ENCODE data around the gene SLC46A1. TPM values are rescaled to one million over a fixed set of nuclear protein-coding genes. Genes with fewer than 3 reads are reported as not detected.

The SLC46A1 gene
- total RNA-seq, 1 experiment from 2014 or later: 2.5 TPM

- DNase-seq (ENCODE audit: low read depth in 1 of 2, low spot score in 2 of 2): no peak
- Histone ChIP-seq H3K27ac (no peak overlapping the region), H3K36me3 (peaks cover 6% of the 10 kb centered on the region; the same call in 1 of the 2 replicates), H3K4me3 (no peak overlapping the region), H3K9me3 (replicated peaks) (no peaks in the 10 kb centered on the region), H3K4me1 (replicated peaks) (peaks cover 24% of the 10 kb centered on the region), H3K27me3 (replicated peaks) (no peaks in the 10 kb centered on the region)
Observed at GRCh38 chr17:28368306-28368831, 37.6 kb downstream of the SLC46A1 start.

- H3K27me3 ChIP-seq (replicated peaks): no peaks in the 10 kb centered on the region
- H3K4me3 ChIP-seq: no peak overlapping the region
- no peaks in the 10 kb centered on the region for H3K9me3 ChIP-seq (replicated peaks)
- peaks cover 18% of the 10 kb centered on the region for H3K4me1 ChIP-seq (replicated peaks)
- peaks cover 6% of the 10 kb centered on the region for H3K36me3 ChIP-seq
- no peak overlapping the region for H3K27ac ChIP-seq
- DNase-seq (ENCODE audit: low read depth in 1 of 2, low spot score in 2 of 2): no peak
Observed at GRCh38 chr17:28367641-28368305, 38.2 kb downstream of the SLC46A1 start.

- no peaks in the 10 kb centered on the region for H3K9me3 ChIP-seq (replicated peaks)
- H3K4me3 ChIP-seq: no peak overlapping the region
- DNase-seq (ENCODE audit: low read depth in 1 of 2, low spot score in 2 of 2): no peak
- H3K27ac ChIP-seq: no peak overlapping the region
- H3K4me1 ChIP-seq (replicated peaks): peaks cover 6% of the 10 kb centered on the region
- peaks cover 6% of the 10 kb centered on the region for H3K36me3 ChIP-seq
- H3K27me3 ChIP-seq (replicated peaks): no peaks in the 10 kb centered on the region
Observed at GRCh38 chr17:28366605-28367004, 39.4 kb downstream of the SLC46A1 start.

- no peak overlapping the region for H3K4me3 ChIP-seq
- H3K27me3 ChIP-seq (replicated peaks): no peaks in the 10 kb centered on the region
- no peak for DNase-seq (ENCODE audit: low read depth in 1 of 2, low spot score in 2 of 2)
- no peak overlapping the region for H3K27ac ChIP-seq
- H3K9me3 ChIP-seq (replicated peaks): no peaks in the 10 kb centered on the region
- H3K36me3 ChIP-seq: peaks cover 17% of the 10 kb centered on the region
- H3K4me1 ChIP-seq (replicated peaks): no peaks in the 10 kb centered on the region
Observed at GRCh38 chr17:28365487-28365886, 40.5 kb downstream of the SLC46A1 start.

GRCh38 chr17:28364665-28365363 lies 41.2 kb downstream of the SLC46A1 start, which contains the start of gene SEBOX:
Gene SEBOX, minus strand, starts transcription at chr17:28365199. Its CDS starts 48 bp downstream, at chr17:28365151.
- Histone ChIP-seq H3K9me3 (replicated peaks) (no peaks in the 10 kb centered on the region), H3K27ac (no peak within 1 kb of the TSS)

GRCh38 chr17:28363776-28364650 lies 42.0 kb downstream of the SLC46A1 start:
- no peak for DNase-seq (ENCODE audit: low read depth in 1 of 2, low spot score in 2 of 2)
- H3K4me3 ChIP-seq: no peak overlapping the region
- no peaks in the 10 kb centered on the region for H3K4me1 ChIP-seq (replicated peaks)
- H3K36me3 ChIP-seq: peaks cover 32% of the 10 kb centered on the region
- H3K27me3 ChIP-seq (replicated peaks): no peaks in the 10 kb centered on the region
- no peak overlapping the region for H3K27ac ChIP-seq
- no peaks in the 10 kb centered on the region for H3K9me3 ChIP-seq (replicated peaks)

More at GRCh38 chr17:28364665-28365363, 41.2 kb downstream of the SLC46A1 start, which contains the start of gene SEBOX:
- DNase-seq (ENCODE audit: low read depth in 1 of 2, low spot score in 2 of 2): no peak
- Histone ChIP-seq H3K4me3 (no peak within 1 kb of the TSS), H3K36me3 (peaks cover 24% of the 10 kb centered on the region), H3K4me1 (replicated peaks) (no peaks in the 10 kb centered on the region), H3K27me3 (replicated peaks) (no peaks in the 10 kb centered on the region)

GRCh38 chr17:28363186-28363585 lies 42.8 kb downstream of the SLC46A1 start:
- H3K4me3 ChIP-seq: no peak overlapping the region
- no peaks in the 10 kb centered on the region for H3K9me3 ChIP-seq (replicated peaks)
- H3K4me1 ChIP-seq (replicated peaks): peaks cover 3% of the 10 kb centered on the region; the same call in 1 of the 2 replicates
- no peak overlapping the region for H3K27ac ChIP-seq
- H3K27me3 ChIP-seq (replicated peaks): no peaks in the 10 kb centered on the region
- H3K36me3 ChIP-seq: peaks cover 34% of the 10 kb centered on the region
- no peak for DNase-seq (ENCODE audit: low read depth in 1 of 2, low spot score in 2 of 2)

GRCh38 chr17:28357901-28358197 lies 48.2 kb downstream of the SLC46A1 start:
- Histone ChIP-seq H3K27me3 (replicated peaks) (no peaks in the 10 kb centered on the region), H3K36me3 (peaks cover 74% of the 10 kb centered on the region), H3K4me1 (replicated peaks) (peaks cover 13% of the 10 kb centered on the region), H3K4me3 (peak overlapping the region; percentile 95), H3K27ac (peak overlapping the region; percentile 73), H3K9me3 (replicated peaks) (no peaks in the 10 kb centered on the region)
- no peak for DNase-seq (ENCODE audit: low read depth in 1 of 2, low spot score in 2 of 2)

- peaks cover 80% of the 10 kb centered on the region for H3K36me3 ChIP-seq
- DNase-seq (ENCODE audit: low read depth in 1 of 2, low spot score in 2 of 2): peak; percentile 86 to 95
Observed at GRCh38 chr17:28357061-28357900, 48.7 kb downstream of the SLC46A1 start, which contains the start of gene POLDIP2. Gene POLDIP2, minus strand, starts transcription at chr17:28357527. Its CDS starts 79 bp downstream, at chr17:28357448.

GRCh38 chr17:28350271-28350670 lies 55.7 kb downstream of the SLC46A1 start:
- Histone ChIP-seq H3K27me3 (replicated peaks) (no peaks in the 10 kb centered on the region), H3K36me3 (peaks cover 93% of the 10 kb centered on the region), H3K4me3 (no peak overlapping the region), H3K9me3 (replicated peaks) (no peaks in the 10 kb centered on the region), H3K4me1 (replicated peaks) (peaks cover 15% of the 10 kb centered on the region), H3K27ac (no peak overlapping the region)
- DNase-seq (ENCODE audit: low read depth in 1 of 2, low spot score in 2 of 2): no peak

More at GRCh38 chr17:28357061-28357900, 48.7 kb downstream of the SLC46A1 start, which contains the start of gene POLDIP2:
- Histone ChIP-seq H3K27ac (peak within 1 kb of the TSS; percentile 73), H3K27me3 (replicated peaks) (no peaks in the 10 kb centered on the region), H3K4me3 (peak within 1 kb of the TSS; percentile 95), H3K4me1 (replicated peaks) (peaks cover 13% of the 10 kb centered on the region), H3K9me3 (replicated peaks) (no peaks in the 10 kb centered on the region)

- H3K4me3 ChIP-seq: no peak overlapping the region
- peaks cover 15% of the 10 kb centered on the region for H3K4me1 ChIP-seq (replicated peaks)
- no peaks in the 10 kb centered on the region for H3K9me3 ChIP-seq (replicated peaks)
- no peaks in the 10 kb centered on the region for H3K27me3 ChIP-seq (replicated peaks)
- DNase-seq (ENCODE audit: low read depth in 1 of 2, low spot score in 2 of 2): no peak
- H3K27ac ChIP-seq: no peak overlapping the region
- H3K36me3 ChIP-seq: peaks cover 92% of the 10 kb centered on the region
Observed at GRCh38 chr17:28348979-28349378, 57.0 kb downstream of the SLC46A1 start.

GRCh38 chr17:28347261-28347891 lies 58.6 kb downstream of the SLC46A1 start:
- no peak overlapping the region for H3K4me3 ChIP-seq
- H3K27ac ChIP-seq: peak overlapping the region; percentile 22; the same call in 1 of the 2 replicates
- DNase-seq (ENCODE audit: low read depth in 1 of 2, low spot score in 2 of 2): peak; percentile 24 to 59
- no peaks in the 10 kb centered on the region for H3K9me3 ChIP-seq (replicated peaks)
- peaks cover 15% of the 10 kb centered on the region for H3K4me1 ChIP-seq (replicated peaks)
- no peaks in the 10 kb centered on the region for H3K27me3 ChIP-seq (replicated peaks)
- peaks cover 90% of the 10 kb centered on the region for H3K36me3 ChIP-seq

Measured in SJSA1 (cell line).